ENCODE data around the gene TENM4.

DNA sequence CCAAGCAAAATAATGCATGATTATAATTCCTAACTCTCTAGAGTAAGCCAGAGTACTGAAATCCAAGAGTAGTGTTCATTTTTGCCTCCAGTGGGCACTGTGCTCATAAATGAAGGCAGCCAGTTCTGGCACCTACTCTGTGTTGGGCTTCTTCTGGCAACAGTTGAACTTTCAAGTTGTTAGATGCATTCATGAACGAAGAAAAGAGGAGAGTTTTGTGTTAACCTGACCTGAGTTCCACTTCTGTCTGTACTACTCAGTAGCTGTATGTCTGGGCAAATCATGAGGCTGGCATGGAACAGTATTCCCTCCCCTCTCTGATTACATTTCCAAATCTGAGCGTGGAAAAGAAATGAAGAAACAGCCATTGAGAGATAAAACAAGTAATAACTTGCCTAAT lies 20.3 kb upstream of the TENM4 start:
- TF ChIP-seq POLR2AphosphoS5 (IDR thresholded peaks at IDR 0.05; ENCODE audit: low read depth, low read length) (no peak), TAF1 (IDR thresholded peaks at IDR 0.05; ENCODE audit: borderline replicate concordance, insufficient read depth, low read length) (no peak), SIN3A (IDR thresholded peaks at IDR 0.05; ENCODE audit: borderline replicate concordance, insufficient read depth, low read length) (no peak)
